ENCODE measurements around the gene ANKK1. TPM values are rescaled to one million over a fixed set of nuclear protein-coding genes. Genes with fewer than 3 reads are reported as not detected.

ANKK1 gene
- total and polyA plus RNA-seq, 2 donors (not counting 1 experiment from before 2014, with no cell fraction given), result 0.89 to 5.3 TPM

DNA sequence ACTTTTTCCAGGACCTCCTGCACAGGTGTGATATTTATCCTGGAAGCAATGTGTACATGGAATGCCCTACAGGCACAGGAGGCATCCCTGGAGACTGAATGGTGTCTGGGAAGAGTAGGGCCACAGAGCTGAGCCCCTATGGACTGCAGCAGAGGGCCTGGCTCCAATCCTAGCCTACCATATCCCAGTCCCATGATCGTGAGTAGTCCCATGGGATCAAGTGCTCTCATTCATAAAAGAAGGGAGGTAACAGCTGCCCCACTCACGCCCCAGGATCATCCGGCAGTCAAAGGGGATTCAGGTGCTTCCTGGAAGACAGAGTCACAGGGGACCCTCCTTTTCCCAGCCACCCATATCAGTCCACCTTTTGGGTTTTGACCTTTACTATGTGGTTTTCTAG lies 24.0 kb downstream of the ANKK1 start:
- no peaks in the 10 kb centered on the region for H4K20me1 ChIP-seq (ENCODE audit: control insufficient read depth, insufficient read depth, low read length, poor library complexity, severe bottlenecking)
- no peak overlapping the region for H3K4me2 ChIP-seq (replicated peaks; ENCODE audit: low read depth, low read length, poor library complexity, severe bottlenecking)
- WGBS (ENCODE audit: insufficient coverage), result 83% methylated on average over 1 of the region's 3 CpGs
- DNase-seq, result no peak
- TF ChIP-seq, protein P1, sequence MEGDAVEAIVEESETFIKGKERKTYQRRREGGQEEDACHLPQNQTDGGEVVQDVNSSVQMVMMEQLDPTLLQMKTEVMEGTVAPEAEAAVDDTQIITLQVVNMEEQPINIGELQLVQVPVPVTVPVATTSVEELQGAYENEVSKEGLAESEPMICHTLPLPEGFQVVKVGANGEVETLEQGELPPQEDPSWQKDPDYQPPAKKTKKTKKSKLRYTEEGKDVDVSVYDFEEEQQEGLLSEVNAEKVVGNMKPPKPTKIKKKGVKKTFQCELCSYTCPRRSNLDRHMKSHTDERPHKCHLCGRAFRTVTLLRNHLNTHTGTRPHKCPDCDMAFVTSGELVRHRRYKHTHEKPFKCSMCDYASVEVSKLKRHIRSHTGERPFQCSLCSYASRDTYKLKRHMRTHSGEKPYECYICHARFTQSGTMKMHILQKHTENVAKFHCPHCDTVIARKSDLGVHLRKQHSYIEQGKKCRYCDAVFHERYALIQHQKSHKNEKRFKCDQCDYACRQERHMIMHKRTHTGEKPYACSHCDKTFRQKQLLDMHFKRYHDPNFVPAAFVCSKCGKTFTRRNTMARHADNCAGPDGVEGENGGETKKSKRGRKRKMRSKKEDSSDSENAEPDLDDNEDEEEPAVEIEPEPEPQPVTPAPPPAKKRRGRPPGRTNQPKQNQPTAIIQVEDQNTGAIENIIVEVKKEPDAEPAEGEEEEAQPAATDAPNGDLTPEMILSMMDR (IDR thresholded peaks at IDR 0.05), result no peak
- no peak for TF ChIP-seq EZH2 (IDR thresholded peaks at IDR 0.05; ENCODE audit: borderline replicate concordance, insufficient read depth, low read depth, low read length, poor library complexity, severe bottlenecking)
- H3K27ac ChIP-seq (ENCODE audit: low read length in 2 of 2), result no peak overlapping the region
- H3K9me3 ChIP-seq (ENCODE audit: control extremely low read depth in 1 of 3, control insufficient read depth in 2 of 3, insufficient read depth in 1 of 3, low read length in 2 of 3), result peaks cover 0 to 3% (median 0%) of the 10 kb centered on the region in 3 donors
- no peak overlapping the region for H2AFZ ChIP-seq (ENCODE audit: insufficient read depth, low read depth, low read length, poor library complexity, severe bottlenecking)
- ChIA-PET POLR2A (no interaction called here), CTCF (no interaction called here)
- no peak overlapping the region for H3K4me3 Mint-ChIP-seq
- no peaks in the 10 kb centered on the region for H3K79me2 ChIP-seq (ENCODE audit: control insufficient read depth, insufficient read depth, low read length)
- peaks cover 7% of the 10 kb centered on the region for H3K27me3 Mint-ChIP-seq
- H3K27ac Mint-ChIP-seq, result no peak overlapping the region
- no peaks in the 10 kb centered on the region for H3K4me1 Mint-ChIP-seq
- no peak overlapping the region for H3K9ac ChIP-seq (ENCODE audit: low read length)
- H3K4me3 ChIP-seq (ENCODE audit: control extremely low read depth in 1 of 5, extremely low read depth in 1 of 5, insufficient read depth in 1 of 5, low read depth in 2 of 5, low read length in 4 of 5), result no peak overlapping the region
- no peaks in the 10 kb centered on the region for H3K27me3 ChIP-seq (replicated peaks in 1 of 4; ENCODE audit: control extremely low read depth in 1 of 4, control insufficient read depth in 3 of 4, insufficient read depth in 4 of 4, low read length in 3 of 4)
- intact Hi-C loops (cut with micrococcal nuclease), result no loop called here
- no peaks in the 10 kb centered on the region for H3K4me1 ChIP-seq (ENCODE audit: control insufficient read depth in 2 of 2, insufficient read depth in 2 of 2, low read length in 2 of 2)
- H3K36me3 ChIP-seq (replicated peaks in 1 of 2; ENCODE audit: control extremely low read depth in 1 of 2, control insufficient read depth in 1 of 2, extremely low read depth in 1 of 2, insufficient read depth in 2 of 2, low read length in 1 of 2), result no peaks in the 10 kb centered on the region
- H3K9me3 Mint-ChIP-seq (ENCODE audit: insufficient read depth), result peaks cover 2% of the 10 kb centered on the region
- no peak for ATAC-seq (ENCODE audit: low read depth)

DNA sequence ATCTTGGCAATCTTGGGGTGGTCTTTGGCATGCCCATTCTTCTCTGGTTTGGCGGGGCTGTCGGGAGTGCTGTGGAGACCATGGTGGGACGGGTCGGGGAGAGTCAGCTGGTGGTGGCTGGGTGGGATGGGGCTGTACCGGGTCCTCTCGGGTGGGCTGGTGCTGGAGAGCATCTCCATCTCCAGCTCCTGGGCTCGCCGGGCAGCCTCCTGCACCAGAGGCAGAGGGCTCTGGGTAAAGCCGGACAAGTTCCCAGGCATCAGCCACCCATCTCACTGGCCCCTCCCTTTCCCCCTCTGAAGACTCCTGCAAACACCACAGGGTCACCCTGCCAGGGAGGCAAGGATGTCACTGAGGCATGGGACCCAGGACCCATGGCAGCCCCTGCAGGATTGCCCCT lies 25.1 kb downstream of the ANKK1 start:
- Histone ChIP-seq H3K27ac (ENCODE audit: low read length in 2 of 2) (no peak overlapping the region), H2AFZ (ENCODE audit: insufficient read depth, low read depth, low read length, poor library complexity, severe bottlenecking) (no peak overlapping the region), H3K27me3 (replicated peaks in 1 of 4; ENCODE audit: control extremely low read depth in 1 of 4, control insufficient read depth in 3 of 4, insufficient read depth in 4 of 4, low read length in 3 of 4) (no peaks in the 10 kb centered on the region), H3K4me3 (ENCODE audit: control extremely low read depth in 1 of 5, extremely low read depth in 1 of 5, insufficient read depth in 1 of 5, low read depth in 2 of 5, low read length in 4 of 5) (no peak overlapping the region), H3K4me2 (replicated peaks; ENCODE audit: low read depth, low read length, poor library complexity, severe bottlenecking) (no peak overlapping the region), H3K36me3 (replicated peaks in 1 of 2; ENCODE audit: control extremely low read depth in 1 of 2, control insufficient read depth in 1 of 2, extremely low read depth in 1 of 2, insufficient read depth in 2 of 2, low read length in 1 of 2) (no peaks in the 10 kb centered on the region), H4K20me1 (ENCODE audit: control insufficient read depth, insufficient read depth, low read length, poor library complexity, severe bottlenecking) (no peaks in the 10 kb centered on the region), H3K4me1 (ENCODE audit: control insufficient read depth in 2 of 2, insufficient read depth in 2 of 2, low read length in 2 of 2) (no peaks in the 10 kb centered on the region), H3K79me2 (ENCODE audit: control insufficient read depth, insufficient read depth, low read length) (no peaks in the 10 kb centered on the region), H3K9me3 (ENCODE audit: control extremely low read depth in 1 of 3, control insufficient read depth in 2 of 3, insufficient read depth in 1 of 3, low read length in 2 of 3) (peaks cover 0 to 3% (median 0%) of the 10 kb centered on the region in 3 donors), H3K9ac (ENCODE audit: low read length) (no peak overlapping the region)
- Mint-ChIP-seq H3K4me1 (no peaks in the 10 kb centered on the region), H3K4me3 (no peak overlapping the region), H3K9me3 (ENCODE audit: insufficient read depth) (peaks cover 2% of the 10 kb centered on the region), H3K27ac (no peak overlapping the region), H3K27me3 (peaks cover 7% of the 10 kb centered on the region)
- WGBS (ENCODE audit: insufficient coverage), result 95% methylated on average over 9 of the region's 9 CpGs
- no peak for ATAC-seq (ENCODE audit: low read depth)
- ChIA-PET POLR2A (no interaction called here), CTCF (no interaction called here)
- no peak for DNase-seq
- intact Hi-C loops (cut with micrococcal nuclease), result no loop called here
- TF ChIP-seq EZH2 (IDR thresholded peaks at IDR 0.05; ENCODE audit: borderline replicate concordance, insufficient read depth, low read depth, low read length, poor library complexity, severe bottlenecking), result no peak
- TF ChIP-seq, protein P1 (IDR thresholded peaks at IDR 0.05), result no peak

All from B cell (primary cell).